IMR-90 (cell line): ENCODE measurements around the gene MTAP. TPM values are rescaled to one million over a fixed set of nuclear protein-coding genes. Genes with fewer than 3 reads are reported as not detected.
A peak's percentile ranks its signal among the peaks of the same experiment; 100 is the strongest.

Source experiments
- ATAC-seq: fragments of 200-7000 bp; cut with Tn5 transposase; 2 replicates; pipeline ENCODE4 v1.9.1; 2020; ENCODE audit warnings: low read depth, mild to moderate bottlenecking, moderate library complexity
- BruUV-seq: library from RNA; stranded (reverse); fragments of 400-500 nt; replicated peaks from 2 replicates; lab custom pipeline; 2021; lab: Mats Ljungman, UMichigan
- CTCF ChIA-PET: fragments of 300-600 bp; formaldehyde crosslinking; extraction: SDS; loops from one replicate; lab custom pipeline; 2021; ENCODE audit warnings: antibody characterized with exemption; lab: Yijun Ruan, JAX
- POLR2A ChIA-PET: fragments of 300-600 bp; sonication (Branson Sonifier 250); formaldehyde crosslinking; loops from one replicate; lab custom pipeline; 2022; ENCODE audit warnings: antibody characterized with exemption; ENCODE audit not compliant: unreplicated experiment; lab: Charles Lee
- DNase-seq: peaks from one replicate; pipeline ENCODE4 v3.0.0; 2013
- H2AFZ ChIP-seq: replicated peaks from 2 replicates; pipeline ENCODE3; 2013; ENCODE audit warnings: low read length, mild to moderate bottlenecking; ENCODE audit not compliant: poor library complexity
- H2AK5ac ChIP-seq: 2 replicates; pipeline ENCODE4 v1.6.1; 2013; ENCODE audit warnings: low read depth, low read length, inconsistent platforms
- H2AK9ac ChIP-seq: replicated peaks from 2 replicates; pipeline ENCODE3; 2013; ENCODE audit warnings: mild to moderate bottlenecking, low read depth, low read length, moderate library complexity; ENCODE audit not compliant: poor library complexity
- H2BK120ac ChIP-seq: 2 replicates; pipeline ENCODE4 v1.6.1; 2013; ENCODE audit warnings: low read depth, low read length, inconsistent platforms
- H2BK15ac ChIP-seq: 3 replicates; pipeline ENCODE4 v1.6.1; 2013; ENCODE audit warnings: low read depth, low read length, inconsistent platforms
- H2BK20ac ChIP-seq: 2 replicates; pipeline ENCODE4 v1.6.1; 2013; ENCODE audit warnings: low read depth, mild to moderate bottlenecking, inconsistent platforms, low read length, moderate library complexity
- H2BK5ac ChIP-seq: 2 replicates; pipeline ENCODE4 v1.6.1; 2013; ENCODE audit warnings: mild to moderate bottlenecking, low read depth, low read length, inconsistent platforms; ENCODE audit not compliant: poor library complexity, severe bottlenecking
- H3K14ac ChIP-seq: replicated peaks from 2 replicates; pipeline ENCODE4 v1.6.1; 2013; ENCODE audit warnings: low read depth, low read length, inconsistent platforms
- H3K18ac ChIP-seq: 2 replicates; pipeline ENCODE4 v1.6.1; 2013; ENCODE audit warnings: low read depth, low read length, control low read depth
- H3K23ac ChIP-seq: 2 replicates; pipeline ENCODE4 v1.6.1; 2013; ENCODE audit warnings: low read depth, low read length, inconsistent platforms
- H3K27ac ChIP-seq: 2 replicates; pipeline ENCODE4 v1.5.1; 2013; ENCODE audit warnings: mild to moderate bottlenecking, control low read depth, low read length; ENCODE audit not compliant: insufficient read depth
- H3K27me3 ChIP-seq: 2 replicates; pipeline ENCODE4 v1.6.1; 2013; ENCODE audit warnings: low read length; ENCODE audit not compliant: control insufficient read depth, insufficient read depth
- H3K36me3 ChIP-seq: 2 replicates; pipeline ENCODE4 v1.6.1; 2013; ENCODE audit warnings: low read length, mixed read lengths; ENCODE audit not compliant: control insufficient read depth, insufficient read depth
- H3K4ac ChIP-seq: 2 replicates; pipeline ENCODE4 v1.6.1; 2013; ENCODE audit warnings: low read depth, low read length, inconsistent platforms
- H3K4me1 ChIP-seq: 2 replicates; pipeline ENCODE4 v1.6.1; 2013; ENCODE audit warnings: low read length, mixed read lengths; ENCODE audit not compliant: control insufficient read depth, insufficient read depth
- H3K4me2 ChIP-seq: 2 replicates; pipeline ENCODE4 v1.6.1; 2013; ENCODE audit warnings: low read depth, mild to moderate bottlenecking, control low read depth, low read length, moderate library complexity
- H3K4me3 ChIP-seq: 2 replicates; pipeline ENCODE4 v1.5.1; 2013; ENCODE audit warnings: low read depth, mild to moderate bottlenecking, control low read depth, low read length, moderate library complexity; ENCODE audit not compliant: insufficient read depth
- H3K56ac ChIP-seq: 2 replicates; pipeline ENCODE4 v1.6.1; 2013; ENCODE audit warnings: low read length, inconsistent platforms; ENCODE audit not compliant: insufficient read depth; ENCODE audit errors: extremely low read depth
- H3K79me1 ChIP-seq, 2 experiments: 2 replicates each; pipeline ENCODE4 v1.6.1; 2013; ENCODE audit warnings: low read length in 2 of 2, inconsistent platforms in 1 of 2, low read depth in 1 of 2
- H3K9ac ChIP-seq: 2 replicates; pipeline ENCODE4 v1.6.1; 2013; ENCODE audit warnings: low read depth, low read length, control low read depth
- H3K9me1 ChIP-seq: 2 replicates; pipeline ENCODE4 v1.6.1; 2013; ENCODE audit warnings: low read length, inconsistent platforms; ENCODE audit not compliant: insufficient read depth
- H3K9me3 ChIP-seq: 2 replicates; pipeline ENCODE4 v1.6.1; 2013; ENCODE audit warnings: low read length; ENCODE audit not compliant: control insufficient read depth, insufficient read depth
- H4K20me1 ChIP-seq: 2 replicates; pipeline ENCODE4 v1.6.1; 2013; ENCODE audit warnings: low read length, inconsistent platforms; ENCODE audit not compliant: insufficient read depth
- H4K5ac ChIP-seq: 2 replicates; pipeline ENCODE4 v1.6.1; 2013; ENCODE audit warnings: mild to moderate bottlenecking, low read depth, low read length, control low read depth
- H4K8ac ChIP-seq, 2 experiments: 2 replicates each; pipeline ENCODE4 v1.6.1; 2013; ENCODE audit warnings: low read depth in 2 of 2, low read length in 2 of 2, control low read depth in 1 of 2, inconsistent platforms in 1 of 2
- H4K91ac ChIP-seq: 2 replicates; pipeline ENCODE4 v1.6.1; 2013; ENCODE audit warnings: low read depth, low read length, inconsistent platforms; ENCODE audit not compliant: insufficient read depth
- USF2 ChIP-seq: fragments of 150-350 bp; IDR thresholded peaks from 2 replicates; pipeline ENCODE4 v1.6.1; 2017; ENCODE audit warnings: mild to moderate bottlenecking, antibody characterized with exemption, low read length, low read depth
- WGBS, 2 experiments: methylation state at CpG; one replicate each; pipeline versions ENCODE4 v1.1.5 to v1.1.7; 2013; ENCODE audit warnings: missing lambda C conversion rate in 2 of 2; ENCODE audit not compliant: insufficient read length in 1 of 2; ENCODE audit errors: extremely low coverage in 2 of 2; 5-methylcytosine and 5-hydroxymethylcytosine counted together
- dilution Hi-C: fragments of 300-500 bp; cut with HindIII; formaldehyde crosslinking; loops from one replicate; pipeline ENCODE4 v1.14.3; 2018; ENCODE audit warnings: low sequenced_read_pairs; ENCODE audit not compliant: unreplicated experiment
- in situ Hi-C: fragments of 300-500 bp; cut with MboI; formaldehyde crosslinking; loops from 3 replicates; pipeline ENCODE4 v1.14.3; 2019; ENCODE audit warnings: low sequenced_read_pairs, inconsistent platforms, mixed read lengths
- intact Hi-C: fragments of 100-400 bp; cut with micrococcal nuclease; formaldehyde crosslinking; loops from 2 replicates; pipeline ENCODE4 v1.10.0; 2022
- polyA plus RNA-seq, 3 experiments: library from polyadenylated mRNA; depleted of rRNA; stranded (reverse); fragments of >200 nt; gene quantifications; 2 replicates each; pipeline ENCODE4 v1.2.3, GENCODE V29; 2012; ENCODE audit warnings: low replicate concordance in 1 of 3
- total RNA-seq: library from RNA; depleted of rRNA; stranded (reverse); fragments of >200 nt; gene quantifications from 2 replicates; pipeline ENCODE4 v1.2.3, GENCODE V29; 2012

The MTAP gene
- total and polyA plus RNA-seq, 2 of the 4 experiments (the other 2 are of a cell fraction): 15.7 to 50.9 TPM

GRCh38 chr9:21804331-21804730, 1.9 kb downstream of the MTAP start:
- peaks cover 21% of the 10 kb centered on the region for H3K9me1 ChIP-seq
- no peak overlapping the region for H3K27ac ChIP-seq
- BruUV-seq: TSS peak; percentile 45
- WGBS, 2 experiments: no CpG with 5 or more reads among the region's 2 CpGs
- H3K79me1 ChIP-seq: peaks cover 22 to 44% of the 10 kb centered on the region in 2 experiments
- peak overlapping the region; percentile 23; the same call in 1 of the 2 replicates for H3K23ac ChIP-seq
- H3K9ac ChIP-seq: no peak overlapping the region
- no peak overlapping the region for H3K18ac ChIP-seq
- no peak overlapping the region for H4K8ac ChIP-seq
- H2AK5ac ChIP-seq: no peak overlapping the region
- H3K36me3 ChIP-seq: peaks cover 5% of the 10 kb centered on the region
- H2BK5ac ChIP-seq: no peak overlapping the region
- peaks cover 20% of the 10 kb centered on the region for H4K20me1 ChIP-seq
- no peak for ATAC-seq
- in situ Hi-C loops (loop anchor here (25.0 kb wide), 1 partner anchor 308 kb away; no protein-coding TSS in a partner anchor), dilution Hi-C loops (no loop called here), intact Hi-C loops (loop anchor here (5.0 kb wide), 1 partner anchor 1083 kb away; no protein-coding TSS in a partner anchor)
- DNase-seq: no peak
- no peak for TF ChIP-seq USF2
- no peak overlapping the region for H2BK15ac ChIP-seq
- H3K4me1 ChIP-seq: peaks cover 7% of the 10 kb centered on the region; the same call in 1 of the 2 replicates
- no peak overlapping the region for H4K5ac ChIP-seq
- POLR2A ChIA-PET: no interaction called here
- CTCF ChIA-PET: interaction anchor here (1.9 kb wide), 1 partner anchor 9 kb away, joined by 8 read pairs; no protein-coding TSS in a partner anchor
- no peaks in the 10 kb centered on the region for H3K9me3 ChIP-seq
- no peak overlapping the region for H2BK120ac ChIP-seq
- H4K91ac ChIP-seq: no peak overlapping the region
- no peak overlapping the region for H3K4me2 ChIP-seq
- H3K4ac ChIP-seq: no peak overlapping the region
- H2BK20ac ChIP-seq: no peak overlapping the region
- H3K14ac ChIP-seq: no peak overlapping the region
- no peak overlapping the region for H3K4me3 ChIP-seq
- H2AK9ac ChIP-seq: no peak overlapping the region
- no peaks in the 10 kb centered on the region for H3K27me3 ChIP-seq
- H3K56ac ChIP-seq: no peak overlapping the region
- H2AFZ ChIP-seq: no peak overlapping the region
